A549 (cell line): ENCODE measurements around the gene CPHXL2. TPM values are rescaled to one million over a fixed set of nuclear protein-coding genes. Genes with fewer than 3 reads are reported as not detected.

Experiments used
- ATAC-seq, 2 experiments: fragments of 200-7000 bp in 1 of 2; fragments of >200 bp in 1 of 2; cut with Nextera tagmentation in 1 of 2; cut with Tn5 transposase in 1 of 2; 3 replicates each; pipeline versions ENCODE4 v1.8.0 to v1.9.1; 2018 to 2020; ENCODE audit warnings: mild to moderate bottlenecking in 1 of 2, moderate library complexity in 1 of 2
- CTCF ChIA-PET: fragments of 300-600 bp; sonication (Branson Sonifier 250); formaldehyde crosslinking; extraction: SDS; loops from one replicate; lab custom pipeline; 2021; ENCODE audit warnings: antibody characterized with exemption, inconsistent platforms; lab: Yijun Ruan, JAX
- POLR2A ChIA-PET: fragments of 350-600 bp; formaldehyde crosslinking; extraction: SDS; loops from one replicate; lab custom pipeline; 2021; ENCODE audit warnings: antibody characterized with exemption, inconsistent platforms; lab: Yijun Ruan, JAX
- DNase-seq, 2 experiments: peaks; one replicate each; pipeline versions ENCODE4 v3.0.0 to v3.0.0-alpha.2; 2011 to 2016; ENCODE audit warnings: low read depth in 1 of 2, low spot score in 1 of 2
- FAIRE-seq: peaks from 2 replicates; lab custom pipeline; 2011; peaks lifted over from hg19 to GRCh38; lab: Jason Lieb, UNC
- H3K27ac ChIP-seq, 2 experiments: fragments of >200 bp; sonication (Bioruptor Twin); formaldehyde crosslinking; 3 replicates each; pipeline ENCODE4 v1.5.1; 2016 to 2017
- H3K4me1 ChIP-seq: fragments of >200 bp; sonication (Bioruptor Twin); formaldehyde crosslinking; 3 replicates; pipeline ENCODE4 v1.6.1; 2016
- H3K4me2 ChIP-seq: fragments of >200 bp; sonication (Bioruptor Twin); formaldehyde crosslinking; 3 replicates; pipeline ENCODE4 v1.6.1; 2016
- H3K4me3 ChIP-seq: fragments of >200 bp; sonication (Bioruptor Twin); formaldehyde crosslinking; 3 replicates; pipeline ENCODE4 v1.5.1; 2016
- H3K9me3 ChIP-seq: fragments of >200 bp; sonication (Bioruptor Twin); formaldehyde crosslinking; 3 replicates; pipeline ENCODE4 v1.6.1; 2016
- BCL3 ChIP-seq: fragments of >200 bp; sonication (Bioruptor Twin); formaldehyde crosslinking; IDR thresholded peaks from 3 replicates; pipeline ENCODE4 v1.6.1; 2016
- CBX2 ChIP-seq: fragments of 200-600 bp; sonication (generic); IDR thresholded peaks from 2 replicates; pipeline ENCODE4 v1.6.1; 2016; ENCODE audit warnings: low read depth, mild to moderate bottlenecking, borderline replicate concordance
- CEBPB ChIP-seq, 2 experiments: fragments of >200 bp in 1 of 2; sonication (Bioruptor Twin) in 1 of 2; formaldehyde crosslinking in 1 of 2; IDR thresholded peaks; 2 replicates each; pipeline ENCODE4 v1.6.1; 2012 to 2016
- CHD2 ChIP-seq: fragments of 150-350 bp; IDR thresholded peaks from 2 replicates; pipeline ENCODE4 v1.6.1; 2014; ENCODE audit warnings: low read length; ENCODE audit not compliant: partially characterized antibody
- EHF ChIP-seq: fragments of 250-450 bp; sonication (Bioruptor Pico); IDR thresholded peaks from 2 replicates; pipeline ENCODE4 v1.5.0; 2020; ENCODE audit warnings: mild to moderate bottlenecking
- EHMT2 ChIP-seq: fragments of 200-600 bp; sonication (generic); IDR thresholded peaks from 2 replicates; pipeline ENCODE4 v1.6.1; 2016; ENCODE audit warnings: antibody characterized with exemption, low read depth, mild to moderate bottlenecking, moderate library complexity
- EP300 ChIP-seq, 2 experiments: fragments of >200 bp; sonication (Bioruptor Twin); formaldehyde crosslinking; IDR thresholded peaks; 2 replicates in 1 of 2; 3 replicates in 1 of 2; pipeline ENCODE4 v1.6.1; 2016 to 2017
- ESRRA ChIP-seq: fragments of 150-350 bp; IDR thresholded peaks from 2 replicates; pipeline ENCODE4 v1.6.1; 2014; ENCODE audit warnings: mild to moderate bottlenecking, low read length, borderline replicate concordance
- FOXS1 ChIP-seq: fragments of 250-450 bp; sonication (Bioruptor Pico); IDR thresholded peaks from 2 replicates; pipeline ENCODE4 v1.5.0; 2020; ENCODE audit warnings: mild to moderate bottlenecking, moderate library complexity
- GATA3 ChIP-seq: IDR thresholded peaks from 2 replicates; pipeline ENCODE4 v1.6.1; 2012; ENCODE audit warnings: borderline replicate concordance
- HES2 ChIP-seq: fragments of >200 bp; sonication (Bioruptor Twin); formaldehyde crosslinking; IDR thresholded peaks from 2 replicates; pipeline ENCODE4 v1.6.1; 2016
- HEYL ChIP-seq: fragments of 250-450 bp; sonication (Bioruptor Pico); IDR thresholded peaks from 2 replicates; pipeline ENCODE4 v1.8.0; 2021; ENCODE audit warnings: mild to moderate bottlenecking, moderate library complexity
- HOXB5 ChIP-seq: fragments of 250-450 bp; sonication (Bioruptor Pico); IDR thresholded peaks from 2 replicates; pipeline ENCODE4 v1.5.0; 2020; ENCODE audit warnings: mild to moderate bottlenecking, moderate library complexity
- JUNB ChIP-seq: fragments of >200 bp; sonication (Bioruptor Twin); formaldehyde crosslinking; IDR thresholded peaks from 2 replicates; pipeline ENCODE4 v1.6.1; 2016
- KDM1A ChIP-seq: fragments of 200-600 bp; sonication (generic); IDR thresholded peaks from 2 replicates; pipeline ENCODE4 v1.6.1; 2016; ENCODE audit warnings: low read depth, mild to moderate bottlenecking
- MAFK ChIP-seq: fragments of 450-650 bp; IDR thresholded peaks from 2 replicates; pipeline ENCODE4 v1.6.1; 2014; ENCODE audit not compliant: partially characterized antibody
- MAZ ChIP-seq: fragments of 150-350 bp; IDR thresholded peaks from 2 replicates; pipeline ENCODE4 v1.6.1; 2014; ENCODE audit warnings: antibody characterized with exemption, low read depth, low read length, borderline replicate concordance
- MYC ChIP-seq: IDR thresholded peaks from 2 replicates; pipeline ENCODE4 v1.6.1; 2012; ENCODE audit warnings: mild to moderate bottlenecking, inconsistent platforms, low read length, improper control_type of control experiment, borderline replicate concordance
- NFE2L2 ChIP-seq: fragments of 150-350 bp; conservative IDR thresholded peaks from 2 replicates; pipeline ENCODE4 v1.6.1; 2014; ENCODE audit warnings: low read length
- NR3C1 ChIP-seq: fragments of >200 bp; sonication (Bioruptor Twin); formaldehyde crosslinking; IDR thresholded peaks from 3 replicates; pipeline ENCODE4 v1.6.1; 2017
- PHF8 ChIP-seq: fragments of 200-600 bp; sonication (generic); IDR thresholded peaks from 2 replicates; pipeline ENCODE4 v1.6.1; 2016; ENCODE audit warnings: low read depth, mild to moderate bottlenecking, antibody characterized with exemption, moderate library complexity, borderline replicate concordance
- POLR2A ChIP-seq: IDR thresholded peaks from 2 replicates; pipeline ENCODE4 v1.6.1; 2012; ENCODE audit warnings: mild to moderate bottlenecking, low read length
- RAD21 ChIP-seq, 2 experiments: fragments of >200 bp in 1 of 2; sonication (Bioruptor Twin) in 1 of 2; formaldehyde crosslinking in 1 of 2; IDR thresholded peaks in 1 of 2; conservative IDR thresholded peaks in 1 of 2; 2 replicates in 1 of 2; 3 replicates in 1 of 2; pipeline ENCODE4 v1.6.1; 2012 to 2018; ENCODE audit warnings: inconsistent platforms in 1 of 2
- RCOR1 ChIP-seq: fragments of 150-350 bp; IDR thresholded peaks from 2 replicates; pipeline ENCODE4 v1.6.1; 2014; ENCODE audit warnings: antibody characterized with exemption, low read length, low read depth
- RFX5 ChIP-seq: fragments of 450-650 bp; IDR thresholded peaks from 2 replicates; pipeline ENCODE4 v1.7.1; 2014; ENCODE audit warnings: antibody characterized with exemption, mild to moderate bottlenecking, moderate library complexity
- RNF2 ChIP-seq: fragments of 200-600 bp; sonication (generic); IDR thresholded peaks from 2 replicates; pipeline ENCODE4 v1.6.1; 2016; ENCODE audit warnings: low read depth, mild to moderate bottlenecking, antibody characterized with exemption, moderate library complexity, borderline replicate concordance
- TFCP2L1 ChIP-seq: fragments of 250-450 bp; sonication (Bioruptor Pico); IDR thresholded peaks from 2 replicates; pipeline ENCODE4 v1.5.0; 2021; ENCODE audit warnings: mild to moderate bottlenecking
- ZFP36 ChIP-seq: fragments of 450-650 bp; IDR thresholded peaks from 2 replicates; pipeline ENCODE4 v1.6.1; 2014; ENCODE audit warnings: borderline replicate concordance; ENCODE audit not compliant: partially characterized antibody
- ZNF302 ChIP-seq: fragments of 250-450 bp; sonication (Bioruptor Pico); IDR thresholded peaks from 2 replicates; pipeline ENCODE4 v1.9.0; 2021; ENCODE audit warnings: inconsistent platforms, mild to moderate bottlenecking, moderate library complexity
- WGBS: methylation state at CpG from one replicate; pipeline ENCODE4 v1.1.6; 2017; ENCODE audit errors: missing lambda C conversion rate; 5-methylcytosine and 5-hydroxymethylcytosine counted together
- polyA plus RNA-seq, 4 experiments: library from polyadenylated mRNA; depleted of rRNA in 3 of 4; stranded (reverse); fragments of >200 nt; fragmentation: RNase III in 1 of 4; extraction: RNeasy Plus Mini Kit Qiagen cat#74134 plus additional on column Dnase treatment in 1 of 4; gene quantifications; 2 replicates in 3 of 4; 3 replicates in 1 of 4; pipeline ENCODE4 v1.2.3, GENCODE V29; 2011 to 2017
- TF ChIP-seq, protein P1 (sequence below): fragments of 250-450 bp; sonication (Bioruptor Pico); IDR thresholded peaks from 2 replicates; pipeline ENCODE4 v1.5.0; 2020; ENCODE audit warnings: low read depth, mild to moderate bottlenecking, moderate library complexity
- TF ChIP-seq, protein P2 (sequence below): fragments of 150-350 bp; IDR thresholded peaks from 2 replicates; pipeline ENCODE4 v1.6.1; 2014; ENCODE audit warnings: low read depth, mild to moderate bottlenecking, low read length

Gene CPHXL2
- polyA plus RNA-seq, 2 of the 4 experiments (the other 2 are of a cell fraction) = not detected

DNA sequence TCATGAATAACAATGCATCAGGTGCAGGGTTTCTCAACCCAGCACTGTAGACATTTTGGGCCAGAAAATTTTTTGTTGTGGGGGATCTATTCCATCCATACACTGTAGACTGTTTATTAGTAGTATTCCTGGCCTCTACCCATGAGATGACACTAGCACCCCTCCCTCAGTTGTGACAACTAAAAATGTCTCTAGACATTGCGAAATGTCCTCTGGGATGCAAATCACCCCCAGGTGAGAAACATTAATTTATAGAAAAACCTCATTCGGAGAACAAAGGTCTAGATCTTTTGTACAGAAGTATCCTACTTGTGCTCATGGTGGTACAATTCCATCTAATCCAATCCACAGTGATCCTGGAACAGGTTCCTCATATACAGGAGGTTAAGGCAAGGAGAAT lies 58.0 kb downstream of the CPHXL2 start:
- no peaks in the 10 kb centered on the region for H3K9me3 ChIP-seq
- POLR2A ChIA-PET = no interaction called here
- H3K4me1 ChIP-seq = peaks cover 21% of the 10 kb centered on the region
- H3K4me2 ChIP-seq = no peak overlapping the region
- no peak for TF ChIP-seq NFE2L2
- TF ChIP-seq CEBPB (IDR thresholded peaks at IDR 0.05) = 0 out of 4 replicates have a peak, but pooled peaks of 1 of the 2 experiments have one; percentile 16
- TF ChIP-seq MAZ = no peak
- no peak for FAIRE-seq
- H3K27ac ChIP-seq = no peak overlapping the region
- CTCF ChIA-PET = interaction anchor here (1.2 to 2.3 kb wide), 6 partner anchors 28 to 154 kb away, joined by 3 to 8 read pairs (median 4); partner anchors contain the start of gene TMEM170A
- WGBS = 96% methylated on average over 2 of the region's 2 CpGs
- no peak for ATAC-seq
- no peak overlapping the region for H3K4me3 ChIP-seq
- no peak for DNase-seq

- Histone ChIP-seq H3K4me3 (no peak overlapping the region), H3K4me2 (no peak overlapping the region), H3K9me3 (no peaks in the 10 kb centered on the region), H3K27ac (no peak overlapping the region), H3K4me1 (peaks cover 18% of the 10 kb centered on the region)
- no peak for TF ChIP-seq NR3C1
- TF ChIP-seq GATA3 = no peak
- no peak for TF ChIP-seq MAFK
- no peak for TF ChIP-seq HEYL
- no peak for TF ChIP-seq POLR2A
- no peak for TF ChIP-seq EHMT2
- no peak for TF ChIP-seq EP300 (IDR thresholded peaks at IDR 0.05)
- no peak for TF ChIP-seq RAD21 (conservative IDR thresholded peaks at IDR 0.05 in 1 of 2, IDR thresholded peaks at IDR 0.05 in 1 of 2)
- TF ChIP-seq ESRRA = no peak
- TF ChIP-seq ZFP36 = no peak
- TF ChIP-seq CHD2 = no peak
- TF ChIP-seq MYC = no peak
- no peak for TF ChIP-seq FOXS1 (CRISPR knock-in tag)
- TF ChIP-seq HOXB5 (CRISPR knock-in tag) = no peak
- TF ChIP-seq HES2 = no peak
- ChIA-PET POLR2A (no interaction called here), CTCF (interaction anchor here (0.6 to 1.3 kb wide), 2 partner anchors 147 to 822 kb away, joined by 3 to 4 read pairs; no protein-coding TSS in a partner anchor)
- FAIRE-seq (no peak), ATAC-seq (no peak), DNase-seq (no peak)
- WGBS = 93% methylated on average over 3 of the region's 3 CpGs
Measured at GRCh38 chr16:75617121-75617520, 59.7 kb downstream of the CPHXL2 start.

DNA sequence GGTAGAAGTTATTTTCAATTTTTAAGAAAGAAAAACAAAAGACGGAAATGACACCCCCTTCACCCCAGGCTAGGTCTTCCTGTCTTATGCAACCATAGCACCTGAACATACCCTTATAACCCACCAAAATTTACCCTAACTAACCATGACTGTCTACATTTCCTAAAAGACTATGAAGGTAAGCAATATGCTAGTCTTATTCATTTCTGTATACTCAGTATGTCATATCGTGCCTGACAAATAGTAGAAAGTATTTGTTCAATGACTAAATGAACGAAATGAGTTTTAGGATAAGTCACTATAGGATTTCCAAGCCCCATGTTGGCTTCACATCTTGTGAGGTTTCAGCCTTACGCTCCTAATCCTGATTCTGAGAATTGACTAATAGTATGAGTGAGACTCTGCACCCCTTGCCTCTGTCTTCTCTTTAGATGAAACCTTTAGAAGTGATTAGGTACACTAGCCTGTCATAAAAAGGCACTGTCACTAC lies 60.2 kb downstream of the CPHXL2 start:
- no peak for ATAC-seq
- CTCF ChIA-PET = interaction anchor here (1.3 kb wide), 1 partner anchor 147 kb away, joined by 3 read pairs; no protein-coding TSS in a partner anchor
- 91% methylated on average over 4 of the region's 4 CpGs for WGBS

GRCh38 chr16:75615619-75616018 lies 61.2 kb downstream of the CPHXL2 start:
- ChIA-PET POLR2A (interaction anchor here (0.6 to 0.7 kb wide), 2 partner anchors 8 to 32 kb away, joined by 3 to 6 read pairs; partner anchors contain the start of genes ADAT1, KARS1 and TERF2IP), CTCF (interaction anchor here (0.9 to 1.1 kb wide), 2 partner anchors 9 to 16 kb away, joined by 3 read pairs; no protein-coding TSS in a partner anchor)
- ATAC-seq (no peak), DNase-seq (no peak), FAIRE-seq (no peak)
- Histone ChIP-seq H3K4me3 (no peak overlapping the region), H3K27ac (no peak overlapping the region), H3K9me3 (no peaks in the 10 kb centered on the region), H3K4me2 (no peak overlapping the region), H3K4me1 (0 out of 3 replicates have a peak, but pooled peaks cover 6% of the 10 kb centered on the region)
- WGBS = 93% methylated on average over 2 of the region's 2 CpGs
- TF ChIP-seq, protein P1, sequence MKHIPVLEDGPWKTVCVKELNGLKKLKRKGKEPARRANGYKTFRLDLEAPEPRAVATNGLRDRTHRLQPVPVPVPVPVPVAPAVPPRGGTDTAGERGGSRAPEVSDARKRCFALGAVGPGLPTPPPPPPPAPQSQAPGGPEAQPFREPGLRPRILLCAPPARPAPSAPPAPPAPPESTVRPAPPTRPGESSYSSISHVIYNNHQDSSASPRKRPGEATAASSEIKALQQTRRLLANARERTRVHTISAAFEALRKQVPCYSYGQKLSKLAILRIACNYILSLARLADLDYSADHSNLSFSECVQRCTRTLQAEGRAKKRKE = no peak
- TF ChIP-seq JUNB = no peak
- no peak for TF ChIP-seq CEBPB (IDR thresholded peaks at IDR 0.05)
- no peak for TF ChIP-seq HOXB5 (CRISPR knock-in tag)
- no peak for TF ChIP-seq POLR2A
- no peak for TF ChIP-seq RFX5
- no peak for TF ChIP-seq KDM1A
- TF ChIP-seq ZNF302 (CRISPR knock-in tag) = no peak
- TF ChIP-seq BCL3 = no peak
- no peak for TF ChIP-seq CBX2
- TF ChIP-seq, protein P2, sequence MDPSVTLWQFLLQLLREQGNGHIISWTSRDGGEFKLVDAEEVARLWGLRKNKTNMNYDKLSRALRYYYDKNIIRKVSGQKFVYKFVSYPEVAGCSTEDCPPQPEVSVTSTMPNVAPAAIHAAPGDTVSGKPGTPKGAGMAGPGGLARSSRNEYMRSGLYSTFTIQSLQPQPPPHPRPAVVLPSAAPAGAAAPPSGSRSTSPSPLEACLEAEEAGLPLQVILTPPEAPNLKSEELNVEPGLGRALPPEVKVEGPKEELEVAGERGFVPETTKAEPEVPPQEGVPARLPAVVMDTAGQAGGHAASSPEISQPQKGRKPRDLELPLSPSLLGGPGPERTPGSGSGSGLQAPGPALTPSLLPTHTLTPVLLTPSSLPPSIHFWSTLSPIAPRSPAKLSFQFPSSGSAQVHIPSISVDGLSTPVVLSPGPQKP = no peak
- no peak for TF ChIP-seq RNF2
- TF ChIP-seq TFCP2L1 (CRISPR knock-in tag) = no peak
- TF ChIP-seq RCOR1 = no peak
- no peak for TF ChIP-seq FOXS1 (CRISPR knock-in tag)

More for the DNA sequence above, 60.2 kb downstream of the CPHXL2 start:
- no peak for TF ChIP-seq EP300 (IDR thresholded peaks at IDR 0.05)
- no peak for TF ChIP-seq EHF (CRISPR knock-in tag)
- TF ChIP-seq PHF8 = no peak
- no peak for TF ChIP-seq MAFK
- TF ChIP-seq JUNB = no peak
- no peak for FAIRE-seq
- Histone ChIP-seq H3K4me1 (peaks cover 13% of the 10 kb centered on the region), H3K4me3 (no peak overlapping the region), H3K9me3 (no peaks in the 10 kb centered on the region), H3K27ac (no peak overlapping the region), H3K4me2 (no peak overlapping the region)
- POLR2A ChIA-PET = no interaction called here
- no peak for DNase-seq
